ENCODE results near the gene ZBTB24. TPM values are rescaled to one million over a fixed set of nuclear protein-coding genes. Genes with fewer than 3 reads are reported as not detected.

Gene ZBTB24
- total RNA-seq (6.7 and 6.9 TPM in 2 replicates), polyA plus RNA-seq (2.5 and 3.8 TPM in 2 replicates)

DNA sequence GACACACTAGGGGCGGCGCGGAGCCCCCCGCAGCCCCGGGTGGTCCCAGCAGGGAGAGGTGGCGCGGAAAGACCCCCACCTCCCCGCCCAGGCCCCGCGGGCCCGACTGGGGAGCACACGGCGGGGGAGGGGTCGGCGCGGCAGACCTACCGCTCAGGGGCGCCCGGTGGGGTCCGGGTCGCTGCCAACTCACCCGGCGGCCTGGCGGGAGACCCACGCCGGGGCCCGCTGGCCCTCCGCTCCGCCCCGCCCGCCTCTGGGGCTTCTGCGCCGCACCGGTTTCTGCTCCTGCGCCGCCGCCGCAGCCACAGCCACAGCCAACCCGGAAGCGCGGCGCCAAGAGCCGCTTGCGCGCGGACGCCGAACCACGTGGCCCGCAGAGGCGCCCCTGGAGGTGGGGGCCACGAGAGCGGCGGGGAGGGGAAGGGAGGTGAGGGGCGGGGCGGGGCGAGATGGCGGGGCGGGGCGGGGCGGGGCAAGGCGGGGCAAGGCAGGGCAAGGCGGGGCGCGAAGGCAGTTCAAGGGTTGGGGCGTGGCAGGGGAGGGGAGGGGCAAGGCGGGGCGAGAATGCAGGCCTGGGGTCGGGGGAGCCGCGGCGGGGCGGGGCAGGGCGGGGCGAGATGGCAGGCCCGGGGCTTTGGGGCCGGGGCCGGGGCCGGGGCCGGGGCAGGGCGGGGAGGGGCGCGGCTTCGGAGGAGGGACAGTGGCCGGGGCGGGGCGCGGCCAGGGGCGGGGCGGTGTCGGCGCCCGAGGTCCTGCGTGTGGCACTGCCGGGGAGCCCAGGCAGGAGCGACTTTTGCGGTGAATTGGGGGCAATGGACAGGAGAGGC, at the start of gene ZBTB24:
ZBTB24 (minus strand) TSS at position 315 of the 830 bp plus-strand sequence. CDS start 1,193 bp downstream, outside the sequence.
- H3K27ac ChIP-seq: peak within 1 kb of the TSS; percentile 62
- TF ChIP-seq EZH2 (IDR thresholded peaks at IDR 0.05; ENCODE audit: borderline replicate concordance) (no peak), EZH2phosphoT487 (IDR thresholded peaks at IDR 0.05; ENCODE audit: low read depth, severe bottlenecking, unreplicated experiment) (no peak)
- TF ChIP-seq, protein P1, sequence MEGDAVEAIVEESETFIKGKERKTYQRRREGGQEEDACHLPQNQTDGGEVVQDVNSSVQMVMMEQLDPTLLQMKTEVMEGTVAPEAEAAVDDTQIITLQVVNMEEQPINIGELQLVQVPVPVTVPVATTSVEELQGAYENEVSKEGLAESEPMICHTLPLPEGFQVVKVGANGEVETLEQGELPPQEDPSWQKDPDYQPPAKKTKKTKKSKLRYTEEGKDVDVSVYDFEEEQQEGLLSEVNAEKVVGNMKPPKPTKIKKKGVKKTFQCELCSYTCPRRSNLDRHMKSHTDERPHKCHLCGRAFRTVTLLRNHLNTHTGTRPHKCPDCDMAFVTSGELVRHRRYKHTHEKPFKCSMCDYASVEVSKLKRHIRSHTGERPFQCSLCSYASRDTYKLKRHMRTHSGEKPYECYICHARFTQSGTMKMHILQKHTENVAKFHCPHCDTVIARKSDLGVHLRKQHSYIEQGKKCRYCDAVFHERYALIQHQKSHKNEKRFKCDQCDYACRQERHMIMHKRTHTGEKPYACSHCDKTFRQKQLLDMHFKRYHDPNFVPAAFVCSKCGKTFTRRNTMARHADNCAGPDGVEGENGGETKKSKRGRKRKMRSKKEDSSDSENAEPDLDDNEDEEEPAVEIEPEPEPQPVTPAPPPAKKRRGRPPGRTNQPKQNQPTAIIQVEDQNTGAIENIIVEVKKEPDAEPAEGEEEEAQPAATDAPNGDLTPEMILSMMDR (IDR thresholded peaks at IDR 0.05; ENCODE audit: poor library complexity): no peak
- peaks cover 30% of the 10 kb centered on the region for H3K4me1 ChIP-seq (ENCODE audit: insufficient read depth)
- H3K4me3 ChIP-seq: peak within 1 kb of the TSS; percentile 88
- peak within 1 kb of the TSS; percentile 92 for H2AFZ ChIP-seq
- DNase-seq (ENCODE audit: low spot score): peak; percentile 96
- peaks cover 33% of the 10 kb centered on the region for H3K79me2 ChIP-seq
- H3K9me3 ChIP-seq (ENCODE audit: low read depth): no peaks in the 10 kb centered on the region
- peak within 1 kb of the TSS; percentile 81 for H3K4me2 ChIP-seq
- H3K36me3 ChIP-seq (replicated peaks; ENCODE audit: insufficient read depth, low read depth): no peaks in the 10 kb centered on the region
- no peaks in the 10 kb centered on the region for H3K27me3 ChIP-seq
- under 1% methylated on average over 39 of the region's 97 CpGs for WGBS (ENCODE audit: low lambda C conversion rate, missing lambda C conversion rate)
- H3K9me2 ChIP-seq (replicated peaks; ENCODE audit: insufficient read depth): no peaks in the 10 kb centered on the region
- no peaks in the 10 kb centered on the region for H4K20me1 ChIP-seq (ENCODE audit: insufficient read depth, poor library complexity, severe bottlenecking)

DNA sequence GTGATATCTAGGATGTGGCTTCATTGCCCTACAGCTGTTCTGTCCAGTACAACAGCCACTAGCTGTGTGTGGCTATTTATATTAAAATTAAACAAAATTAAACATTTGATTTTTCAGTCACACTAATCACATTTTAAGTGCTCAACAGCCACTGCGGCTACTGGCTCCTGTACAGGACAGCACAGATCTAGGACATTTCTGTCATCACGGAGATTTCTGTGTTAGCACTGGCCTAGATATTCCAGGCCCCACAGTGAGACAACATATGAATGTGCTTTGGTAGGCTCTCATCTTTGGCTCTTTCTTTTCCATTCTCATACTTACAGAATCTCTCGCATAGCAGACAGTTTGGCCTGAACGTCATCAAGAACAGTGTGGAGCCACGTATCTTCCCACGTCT, 48.4 kb upstream of the ZBTB24 start:
- Histone ChIP-seq H3K36me3 (replicated peaks; ENCODE audit: insufficient read depth, low read depth) (no peaks in the 10 kb centered on the region), H3K4me3 (no peak overlapping the region), H3K9me3 (ENCODE audit: low read depth) (no peaks in the 10 kb centered on the region), H3K27ac (no peak overlapping the region), H3K9me2 (replicated peaks; ENCODE audit: insufficient read depth) (no peaks in the 10 kb centered on the region), H4K20me1 (ENCODE audit: insufficient read depth, poor library complexity, severe bottlenecking) (no peaks in the 10 kb centered on the region), H3K4me1 (ENCODE audit: insufficient read depth) (no peaks in the 10 kb centered on the region), H3K79me2 (no peaks in the 10 kb centered on the region), H2AFZ (no peak overlapping the region), H3K4me2 (no peak overlapping the region), H3K27me3 (no peaks in the 10 kb centered on the region)
- TF ChIP-seq EZH2phosphoT487 (IDR thresholded peaks at IDR 0.05; ENCODE audit: low read depth, severe bottlenecking, unreplicated experiment) (no peak), EZH2 (IDR thresholded peaks at IDR 0.05; ENCODE audit: borderline replicate concordance) (no peak)
- TF ChIP-seq, protein P1 (IDR thresholded peaks at IDR 0.05; ENCODE audit: poor library complexity): no peak
- 90% methylated on average over 6 of the region's 6 CpGs for WGBS (ENCODE audit: low lambda C conversion rate, missing lambda C conversion rate)
- no peak for DNase-seq (ENCODE audit: low spot score)

DNA sequence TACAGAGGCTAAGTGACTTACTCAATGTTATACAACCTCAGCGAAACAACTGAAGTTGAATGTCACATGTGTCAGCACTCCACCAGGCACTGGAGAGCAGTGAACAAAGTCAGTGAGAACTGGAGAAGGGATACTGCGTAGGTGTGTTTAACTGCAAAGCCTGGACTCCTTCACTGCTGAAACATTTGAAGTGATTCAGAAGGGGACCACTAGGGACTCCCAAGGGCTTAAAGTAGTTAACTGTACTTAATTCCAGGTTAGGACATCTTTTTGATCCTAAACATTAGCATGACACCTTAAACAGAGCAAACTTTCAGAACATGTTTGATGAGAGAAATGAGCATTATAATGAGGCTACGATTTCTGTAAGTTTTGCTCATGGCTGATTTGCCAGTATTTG, 45.0 kb upstream of the ZBTB24 start:
- WGBS (ENCODE audit: low lambda C conversion rate, missing lambda C conversion rate): 80% methylated on average over 3 of the region's 3 CpGs
- H3K79me2 ChIP-seq: no peaks in the 10 kb centered on the region
- TF ChIP-seq EZH2phosphoT487 (IDR thresholded peaks at IDR 0.05; ENCODE audit: low read depth, severe bottlenecking, unreplicated experiment) (no peak), EZH2 (IDR thresholded peaks at IDR 0.05; ENCODE audit: borderline replicate concordance) (no peak)
- TF ChIP-seq, protein P1 (IDR thresholded peaks at IDR 0.05; ENCODE audit: poor library complexity): no peak
- H3K9me3 ChIP-seq (ENCODE audit: low read depth): no peaks in the 10 kb centered on the region
- H3K36me3 ChIP-seq (replicated peaks; ENCODE audit: insufficient read depth, low read depth): no peaks in the 10 kb centered on the region
- H3K27me3 ChIP-seq: no peaks in the 10 kb centered on the region
- no peaks in the 10 kb centered on the region for H3K9me2 ChIP-seq (replicated peaks; ENCODE audit: insufficient read depth)
- H3K4me1 ChIP-seq (ENCODE audit: insufficient read depth): no peaks in the 10 kb centered on the region
- no peaks in the 10 kb centered on the region for H4K20me1 ChIP-seq (ENCODE audit: insufficient read depth, poor library complexity, severe bottlenecking)
- no peak overlapping the region for H2AFZ ChIP-seq
- DNase-seq (ENCODE audit: low spot score): no peak
- H3K4me3 ChIP-seq: no peak overlapping the region
- no peak overlapping the region for H3K27ac ChIP-seq
- no peak overlapping the region for H3K4me2 ChIP-seq

Data from hepatocyte (in vitro differentiated cells).